ENCODE measurements around the gene MGAT5. TPM values are rescaled to one million over a fixed set of nuclear protein-coding genes. Genes with fewer than 3 reads are reported as not detected.
A peak's percentile ranks its signal among the peaks of the same experiment; 100 is the strongest.

Gene MGAT5
- total and polyA plus RNA-seq, 2 donors from 2014 or later: 14.3 to 40.9 TPM

DNA sequence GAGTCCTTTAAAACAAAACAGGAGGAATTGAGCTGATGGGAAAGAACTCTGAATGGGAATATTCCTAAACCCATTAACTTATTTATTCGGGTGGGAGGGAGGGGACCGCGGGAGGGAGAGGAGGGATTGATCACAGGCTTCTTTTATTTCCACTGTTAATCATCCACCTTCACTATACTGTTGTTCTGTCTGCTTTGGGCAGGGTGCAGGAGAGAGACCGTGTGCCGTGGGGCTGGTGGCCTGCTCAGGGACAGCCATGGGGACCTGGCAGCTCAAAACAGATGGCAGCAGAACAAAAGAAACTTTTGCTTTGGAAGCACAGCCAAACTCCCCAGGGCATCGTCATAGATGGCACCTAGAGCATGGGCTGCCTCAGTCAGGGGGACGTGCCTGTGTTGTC, 195.3 kb downstream of the MGAT5 start:
- Histone ChIP-seq H3K9me3 (ENCODE audit: control insufficient read depth in 2 of 3, insufficient read depth in 1 of 3, low read length in 3 of 3) (no peaks in the 10 kb centered on the region), H3K4me1 (ENCODE audit: control insufficient read depth in 2 of 3, insufficient read depth in 2 of 3, low read depth in 1 of 3, low read length in 3 of 3) (peaks cover 0 to 7% (median 5%) of the 10 kb centered on the region in 3 donors), H3K27ac (ENCODE audit: low read depth in 2 of 2, low read length in 2 of 2) (no peak overlapping the region), H3K4me3 (ENCODE audit: low read length in 3 of 3) (no peak overlapping the region), H3K36me3 (ENCODE audit: control insufficient read depth in 2 of 3, insufficient read depth in 3 of 3, low read length in 3 of 3) (peaks cover 0 to 3% (median 0%) of the 10 kb centered on the region in 3 donors), H3K27me3 (ENCODE audit: control insufficient read depth, insufficient read depth, low read length) (no peaks in the 10 kb centered on the region), H3K9ac (ENCODE audit: low read length in 3 of 3) (no peak overlapping the region)
- intact Hi-C loops (cut with DNase I): no loop called here
- DNase-seq (no peak), FAIRE-seq (no peak)
- TF ChIP-seq, protein P1, sequence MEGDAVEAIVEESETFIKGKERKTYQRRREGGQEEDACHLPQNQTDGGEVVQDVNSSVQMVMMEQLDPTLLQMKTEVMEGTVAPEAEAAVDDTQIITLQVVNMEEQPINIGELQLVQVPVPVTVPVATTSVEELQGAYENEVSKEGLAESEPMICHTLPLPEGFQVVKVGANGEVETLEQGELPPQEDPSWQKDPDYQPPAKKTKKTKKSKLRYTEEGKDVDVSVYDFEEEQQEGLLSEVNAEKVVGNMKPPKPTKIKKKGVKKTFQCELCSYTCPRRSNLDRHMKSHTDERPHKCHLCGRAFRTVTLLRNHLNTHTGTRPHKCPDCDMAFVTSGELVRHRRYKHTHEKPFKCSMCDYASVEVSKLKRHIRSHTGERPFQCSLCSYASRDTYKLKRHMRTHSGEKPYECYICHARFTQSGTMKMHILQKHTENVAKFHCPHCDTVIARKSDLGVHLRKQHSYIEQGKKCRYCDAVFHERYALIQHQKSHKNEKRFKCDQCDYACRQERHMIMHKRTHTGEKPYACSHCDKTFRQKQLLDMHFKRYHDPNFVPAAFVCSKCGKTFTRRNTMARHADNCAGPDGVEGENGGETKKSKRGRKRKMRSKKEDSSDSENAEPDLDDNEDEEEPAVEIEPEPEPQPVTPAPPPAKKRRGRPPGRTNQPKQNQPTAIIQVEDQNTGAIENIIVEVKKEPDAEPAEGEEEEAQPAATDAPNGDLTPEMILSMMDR (IDR thresholded peaks at IDR 0.05; ENCODE audit: borderline replicate concordance, extremely low read depth, insufficient read depth): no peak

DNA sequence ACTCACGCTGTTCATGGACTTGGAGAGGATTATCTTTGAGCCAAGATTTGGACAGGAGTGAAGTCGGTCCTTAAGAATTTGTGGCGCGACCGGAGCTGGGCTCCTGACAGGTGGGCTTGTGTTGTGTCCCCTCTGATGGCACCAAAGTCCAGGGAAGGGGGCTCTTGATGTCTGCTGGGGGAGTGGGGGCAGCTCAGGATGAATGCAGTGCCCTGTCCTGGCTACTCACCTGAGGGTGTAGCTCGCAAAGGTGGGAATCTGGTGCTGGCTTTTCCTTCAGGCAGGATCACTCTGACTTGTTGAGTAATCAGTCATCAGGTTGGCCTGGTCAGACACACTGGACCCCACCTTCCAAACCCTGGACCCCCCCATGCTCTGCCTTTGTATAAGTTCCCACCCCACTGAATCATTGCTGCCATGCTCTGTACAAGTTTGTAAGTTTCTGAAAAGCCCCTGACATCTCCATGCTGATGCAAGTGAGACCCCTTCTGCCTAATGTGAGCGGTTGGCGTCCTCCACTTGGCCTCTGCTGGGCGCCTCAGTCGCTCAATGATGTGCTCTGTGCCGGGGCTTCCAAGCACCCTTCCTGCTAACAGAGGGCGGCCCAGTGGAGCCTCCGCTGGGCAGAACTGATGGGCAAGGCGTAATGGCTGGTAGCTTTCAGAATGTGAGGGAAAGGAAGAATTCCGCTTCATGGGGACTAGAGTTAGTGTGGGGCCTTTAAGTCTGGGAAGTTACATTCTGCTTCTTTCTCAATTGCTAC, 196.1 kb downstream of the MGAT5 start:
- intact Hi-C loops (cut with DNase I): no loop called here
- no peak for FAIRE-seq
- no peaks in the 10 kb centered on the region for H3K9me3 ChIP-seq (ENCODE audit: control insufficient read depth in 2 of 3, insufficient read depth in 1 of 3, low read length in 3 of 3)
- H3K9ac ChIP-seq (ENCODE audit: low read length in 3 of 3): no peak overlapping the region
- peaks cover 0 to 3% (median 0%) of the 10 kb centered on the region in 3 donors for H3K36me3 ChIP-seq (ENCODE audit: control insufficient read depth in 2 of 3, insufficient read depth in 3 of 3, low read length in 3 of 3)
- no peak overlapping the region for H3K4me3 ChIP-seq (ENCODE audit: low read length in 3 of 3)
- peaks cover 0 to 13% (median 9%) of the 10 kb centered on the region in 3 donors for H3K4me1 ChIP-seq (ENCODE audit: control insufficient read depth in 2 of 3, insufficient read depth in 2 of 3, low read depth in 1 of 3, low read length in 3 of 3)
- TF ChIP-seq, protein P1 (IDR thresholded peaks at IDR 0.05; ENCODE audit: borderline replicate concordance, extremely low read depth, insufficient read depth): no peak
- no peaks in the 10 kb centered on the region for H3K27me3 ChIP-seq (ENCODE audit: control insufficient read depth, insufficient read depth, low read length)
- H3K27ac ChIP-seq (ENCODE audit: low read depth in 2 of 2, low read length in 2 of 2): no peak overlapping the region
- DNase-seq: peak in 1 of 5 donors; percentile 31

DNA sequence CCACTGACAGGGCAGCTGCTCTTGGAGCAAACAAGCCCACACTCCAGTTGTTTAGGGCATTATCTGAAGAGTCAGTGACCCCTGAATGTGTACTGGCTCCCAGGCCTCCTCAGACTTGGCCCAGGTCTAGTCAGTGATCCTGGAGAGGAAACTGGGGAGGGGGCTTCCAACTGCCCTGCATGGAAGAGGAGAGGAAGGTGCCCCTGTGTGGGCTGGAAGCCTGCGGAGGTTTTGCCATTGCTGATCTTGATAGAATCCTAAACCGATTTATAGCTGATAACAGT, 197.4 kb downstream of the MGAT5 start:
- H3K9ac ChIP-seq (ENCODE audit: low read length in 3 of 3): no peak overlapping the region
- no peak for DNase-seq

More for the DNA sequence above, 197.4 kb downstream of the MGAT5 start:
- TF ChIP-seq, protein P1 (IDR thresholded peaks at IDR 0.05; ENCODE audit: borderline replicate concordance, extremely low read depth, insufficient read depth): no peak
- Histone ChIP-seq H3K4me1 (ENCODE audit: control insufficient read depth in 2 of 3, insufficient read depth in 2 of 3, low read depth in 1 of 3, low read length in 3 of 3) (peaks cover 0 to 20% (median 11%) of the 10 kb centered on the region in 3 donors), H3K4me3 (ENCODE audit: low read length in 3 of 3) (no peak overlapping the region), H3K36me3 (ENCODE audit: control insufficient read depth in 2 of 3, insufficient read depth in 3 of 3, low read length in 3 of 3) (peaks cover 0 to 3% (median 0%) of the 10 kb centered on the region in 3 donors), H3K9me3 (ENCODE audit: control insufficient read depth in 2 of 3, insufficient read depth in 1 of 3, low read length in 3 of 3) (no peaks in the 10 kb centered on the region), H3K27me3 (ENCODE audit: control insufficient read depth, insufficient read depth, low read length) (no peaks in the 10 kb centered on the region), H3K27ac (ENCODE audit: low read depth in 2 of 2, low read length in 2 of 2) (no peak overlapping the region)
- intact Hi-C loops (cut with DNase I): no loop called here
- no peak for FAIRE-seq
